Measurements from ENCODE around the gene FNDC3B. TPM values are rescaled to one million over a fixed set of nuclear protein-coding genes. Genes with fewer than 3 reads are reported as not detected.

Gene FNDC3B
- total and polyA plus RNA-seq, 4 donors, result 23.3 to 74.2 (median 32.9) TPM

- Histone ChIP-seq H3K9me3 (ENCODE audit: control insufficient read depth in 4 of 4, low read length in 3 of 4) (no peaks in the 10 kb centered on the region), H3K36me3 (ENCODE audit: control insufficient read depth in 4 of 4, insufficient read depth in 3 of 4, low read depth in 1 of 4, low read length in 3 of 4) (no peaks in the 10 kb centered on the region), H3K4me3 (ENCODE audit: low read depth in 1 of 3, low read length in 3 of 3) (no peak overlapping the region), H3K27me3 (ENCODE audit: control insufficient read depth in 4 of 4, insufficient read depth in 4 of 4, low read length in 3 of 4) (no peaks in the 10 kb centered on the region), H3K4me1 (ENCODE audit: control insufficient read depth in 4 of 4, insufficient read depth in 4 of 4, low read length in 3 of 4) (peaks cover 14 to 36% (median 24%) of the 10 kb centered on the region in 4 donors), H3K9ac (ENCODE audit: low read depth in 1 of 2, low read length in 2 of 2) (peak overlapping the region in 1 of 2 donors; percentile 14), H3K27ac (ENCODE audit: low read depth in 1 of 2, low read length in 2 of 2) (peak overlapping the region; percentile 60 to 75)
- TF ChIP-seq RAD21 (IDR thresholded peaks at IDR 0.05) (no peak), HNF4A (conservative IDR thresholded peaks at IDR 0.05) (no peak), FOXA1 (IDR thresholded peaks at IDR 0.05) (no peak), FOXA2 (IDR thresholded peaks at IDR 0.05) (no peak), YY1 (IDR thresholded peaks at IDR 0.05) (no peak), RXRA (IDR thresholded peaks at IDR 0.05) (no peak), ZBTB33 (IDR thresholded peaks at IDR 0.05) (no peak), REST (IDR thresholded peaks at IDR 0.05) (no peak), CTCF (IDR thresholded peaks at IDR 0.05; ENCODE audit: low read depth, low read length, missing input control) (no peak), SP1 (IDR thresholded peaks at IDR 0.05) (no peak), TAF1 (conservative IDR thresholded peaks at IDR 0.05) (no peak), EGR1 (IDR thresholded peaks at IDR 0.05; ENCODE audit: low read depth in 2 of 2) (no peak), GABPA (IDR thresholded peaks at IDR 0.05 in 1 of 2, conservative IDR thresholded peaks at IDR 0.05 in 1 of 2) (no peak), MAX (IDR thresholded peaks at IDR 0.05) (no peak), JUND (IDR thresholded peaks at IDR 0.05) (no peak), NR2F2 (IDR thresholded peaks at IDR 0.05) (no peak)
- 43% methylated on average over 2 of the region's 2 CpGs for whole genome bisulfite sequencing
- no peak for DNase-seq (ENCODE audit: low spot score)
Measured at GRCh38 chr3:172180473-172180872, 141.1 kb downstream of the FNDC3B start.

Measured in liver (tissue), 9 donors.